HepG2 (cell line): ENCODE results near the gene KREMEN1. TPM values are rescaled to one million over a fixed set of nuclear protein-coding genes. Genes with fewer than 3 reads are reported as not detected.
A peak's percentile ranks its signal among the peaks of the same experiment; 100 is the strongest.

Experiments
- CBFB ChIP-seq: sonication (generic); formaldehyde crosslinking; IDR thresholded peaks from 2 replicates; pipeline ENCODE4 v1.4.0; 2020; ENCODE audit warnings: missing genetic modification reagents
- CHD2 ChIP-seq: IDR thresholded peaks from 2 replicates; pipeline ENCODE4 v1.6.1; 2011; ENCODE audit warnings: low read depth, low read length, improper control_type of control experiment
- ELF1 ChIP-seq: sonication (generic); formaldehyde crosslinking; IDR thresholded peaks from 2 replicates; pipeline ENCODE4 v1.4.0; 2020; ENCODE audit warnings: missing genetic modification reagents
- FUBP1 ChIP-seq: sonication (generic); formaldehyde crosslinking; IDR thresholded peaks from 2 replicates; pipeline ENCODE4 v1.5.1; 2020; ENCODE audit warnings: missing genetic modification reagents, mild to moderate bottlenecking, borderline replicate concordance
- HMG20B ChIP-seq: conservative IDR thresholded peaks from 2 replicates; pipeline ENCODE4 v1.6.1; 2016; ENCODE audit warnings: missing genetic modification reagents, missing compliant biosample characterization
- KAT2B ChIP-seq: fragments of 150-350 bp; IDR thresholded peaks from 2 replicates; pipeline ENCODE4 v1.6.1; 2014; ENCODE audit warnings: low read depth, low read length, borderline replicate concordance
- KDM2A ChIP-seq: sonication (generic); formaldehyde crosslinking; IDR thresholded peaks from 2 replicates; pipeline ENCODE4 v1.4.0; 2020; ENCODE audit warnings: low read depth, missing genetic modification reagents, borderline replicate concordance
- NFYB ChIP-seq: sonication (generic); formaldehyde crosslinking; IDR thresholded peaks from 2 replicates; pipeline ENCODE4 v1.4.0; 2020; ENCODE audit warnings: missing genetic modification reagents
- RNF2 ChIP-seq: fragments of 450-650 bp; conservative IDR thresholded peaks from 2 replicates; pipeline ENCODE4 v1.6.1; 2016; ENCODE audit warnings: low read depth
- SIN3A ChIP-seq: IDR thresholded peaks from 2 replicates; pipeline ENCODE4 v1.6.1; 2011; ENCODE audit warnings: low read depth, mild to moderate bottlenecking, control low read depth, low read length, borderline replicate concordance
- TCF7L2 ChIP-seq: IDR thresholded peaks from 2 replicates; pipeline ENCODE4 v1.6.1; 2011; ENCODE audit warnings: mild to moderate bottlenecking, low read depth, low read length, moderate library complexity
- THAP9 ChIP-seq: sonication (generic); formaldehyde crosslinking; IDR thresholded peaks from 2 replicates; pipeline ENCODE4; 2020; ENCODE audit warnings: missing genetic modification reagents, mild to moderate bottlenecking, borderline replicate concordance
- ZNF121 ChIP-seq: sonication (generic); formaldehyde crosslinking; IDR thresholded peaks from 2 replicates; pipeline ENCODE4 v1.5.0; 2020; ENCODE audit warnings: mild to moderate bottlenecking, missing genetic modification reagents
- ZNF546 ChIP-seq: sonication (generic); formaldehyde crosslinking; conservative IDR thresholded peaks from 2 replicates; pipeline ENCODE4 v1.8.1; 2023; ENCODE audit warnings: mild to moderate bottlenecking, missing genetic modification reagents
- ZXDC ChIP-seq: sonication (generic); formaldehyde crosslinking; IDR thresholded peaks from 2 replicates; pipeline ENCODE4 v1.5.0; 2020; ENCODE audit warnings: mild to moderate bottlenecking, missing genetic modification reagents
- polyA plus RNA-seq, 8 experiments: library from polyadenylated mRNA; depleted of rRNA in 3 of 8; stranded (reverse) in 7 of 8; unstranded in 1 of 8; fragments of >200 nt; fragmentation: Illumina TruSeq in 4 of 8; extraction: Trizol in 4 of 8; gene quantifications; 2 replicates each; pipeline versions ENCODE4 v1.2.1 to v1.2.3, GENCODE V29; 2011 to 2016; ENCODE audit warnings: low read depth in 4 of 8, missing spikeins in 1 of 8, mixed read lengths in 1 of 8; ENCODE audit not compliant: insufficient read depth in 1 of 8
- total RNA-seq, 5 experiments: library from RNA; depleted of rRNA; stranded (reverse); fragments of >200 nt; fragmentation: Illumina TruSeq; extraction: Trizol; gene quantifications; 2 replicates each; pipeline ENCODE4 v1.2.3, GENCODE V29; 2016; ENCODE audit warnings: low read depth in 1 of 5
- TF ChIP-seq, protein P1 (sequence below): sonication (generic); formaldehyde crosslinking; IDR thresholded peaks from 2 replicates; pipeline ENCODE4 v1.5.0; 2020; ENCODE audit warnings: mild to moderate bottlenecking, missing genetic modification reagents
- TF ChIP-seq, protein P2 (sequence below): sonication (generic); formaldehyde crosslinking; IDR thresholded peaks from 2 replicates; pipeline ENCODE4 v1.8.1; 2022; ENCODE audit warnings: low read depth, mild to moderate bottlenecking, missing genetic modification reagents

The KREMEN1 gene
- total and polyA plus RNA-seq, 2 of the 13 experiments (the other 11 are each of a cell fraction or from before 2014, with no cell fraction given): 9.8 to 13.8 TPM

- TF ChIP-seq THAP9 (CRISPR knock-in tag): no peak; the same call in none of the 2 replicates
- TF ChIP-seq, protein P1, sequence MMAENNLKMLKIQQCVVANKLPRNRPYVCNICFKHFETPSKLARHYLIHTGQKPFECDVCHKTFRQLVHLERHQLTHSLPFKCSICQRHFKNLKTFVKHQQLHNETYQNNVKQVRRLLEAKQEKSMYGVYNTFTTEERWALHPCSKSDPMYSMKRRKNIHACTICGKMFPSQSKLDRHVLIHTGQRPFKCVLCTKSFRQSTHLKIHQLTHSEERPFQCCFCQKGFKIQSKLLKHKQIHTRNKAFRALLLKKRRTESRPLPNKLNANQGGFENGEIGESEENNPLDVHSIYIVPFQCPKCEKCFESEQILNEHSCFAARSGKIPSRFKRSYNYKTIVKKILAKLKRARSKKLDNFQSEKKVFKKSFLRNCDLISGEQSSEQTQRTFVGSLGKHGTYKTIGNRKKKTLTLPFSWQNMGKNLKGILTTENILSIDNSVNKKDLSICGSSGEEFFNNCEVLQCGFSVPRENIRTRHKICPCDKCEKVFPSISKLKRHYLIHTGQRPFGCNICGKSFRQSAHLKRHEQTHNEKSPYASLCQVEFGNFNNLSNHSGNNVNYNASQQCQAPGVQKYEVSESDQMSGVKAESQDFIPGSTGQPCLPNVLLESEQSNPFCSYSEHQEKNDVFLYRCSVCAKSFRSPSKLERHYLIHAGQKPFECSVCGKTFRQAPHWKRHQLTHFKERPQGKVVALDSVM (CRISPR knock-in tag): 0 out of 2 replicates have a peak, but pooled peaks have one; percentile 13
- TF ChIP-seq RNF2: no peak
- no peak for TF ChIP-seq NFYB (CRISPR knock-in tag)
- no peak for TF ChIP-seq KAT2B
- TF ChIP-seq ZNF121 (CRISPR knock-in tag): no peak
- no peak for TF ChIP-seq FUBP1 (CRISPR knock-in tag)
- no peak for TF ChIP-seq CBFB (CRISPR knock-in tag)
- TF ChIP-seq, protein P2, sequence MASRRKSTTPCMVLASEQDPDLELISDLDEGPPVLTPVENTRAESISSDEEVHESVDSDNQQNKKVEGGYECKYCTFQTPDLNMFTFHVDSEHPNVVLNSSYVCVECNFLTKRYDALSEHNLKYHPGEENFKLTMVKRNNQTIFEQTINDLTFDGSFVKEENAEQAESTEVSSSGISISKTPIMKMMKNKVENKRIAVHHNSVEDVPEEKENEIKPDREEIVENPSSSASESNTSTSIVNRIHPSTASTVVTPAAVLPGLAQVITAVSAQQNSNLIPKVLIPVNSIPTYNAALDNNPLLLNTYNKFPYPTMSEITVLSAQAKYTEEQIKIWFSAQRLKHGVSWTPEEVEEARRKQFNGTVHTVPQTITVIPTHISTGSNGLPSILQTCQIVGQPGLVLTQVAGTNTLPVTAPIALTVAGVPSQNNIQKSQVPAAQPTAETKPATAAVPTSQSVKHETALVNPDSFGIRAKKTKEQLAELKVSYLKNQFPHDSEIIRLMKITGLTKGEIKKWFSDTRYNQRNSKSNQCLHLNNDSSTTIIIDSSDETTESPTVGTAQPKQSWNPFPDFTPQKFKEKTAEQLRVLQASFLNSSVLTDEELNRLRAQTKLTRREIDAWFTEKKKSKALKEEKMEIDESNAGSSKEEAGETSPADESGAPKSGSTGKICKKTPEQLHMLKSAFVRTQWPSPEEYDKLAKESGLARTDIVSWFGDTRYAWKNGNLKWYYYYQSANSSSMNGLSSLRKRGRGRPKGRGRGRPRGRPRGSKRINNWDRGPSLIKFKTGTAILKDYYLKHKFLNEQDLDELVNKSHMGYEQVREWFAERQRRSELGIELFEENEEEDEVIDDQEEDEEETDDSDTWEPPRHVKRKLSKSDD (CRISPR knock-in tag): no peak
- no peak for TF ChIP-seq HMG20B (CRISPR knock-in tag)
- peak; percentile 70 for TF ChIP-seq CHD2
- no peak for TF ChIP-seq ELF1 (CRISPR knock-in tag)
- no peak for TF ChIP-seq ZXDC (CRISPR knock-in tag)
- TF ChIP-seq KDM2A (CRISPR knock-in tag): peak; percentile 30; the same call in 1 of the 2 replicates
- no peak for TF ChIP-seq TCF7L2
- TF ChIP-seq SIN3A: no peak
- no peak for TF ChIP-seq ZNF546 (CRISPR knock-in tag)
Observed at GRCh38 chr22:29073618-29074275, 912 bp downstream of the KREMEN1 start (continued).
